PFSK-1 (cell line): ENCODE data around the gene LRCH1.

Source experiments
- FOXP2 ChIP-seq: optimal IDR thresholded peaks from 2 replicates; pipeline ENCODE3; 2011; ENCODE audit warnings: borderline replicate concordance, control low read depth, inconsistent platforms; ENCODE audit not compliant: insufficient read depth; ENCODE audit errors: extremely low read length, extremely low read depth
- POLR2AphosphoS5 ChIP-seq: IDR thresholded peaks from 2 replicates; pipeline ENCODE4 v1.6.1; 2012; ENCODE audit warnings: low read depth, mild to moderate bottlenecking, control low read depth, low read length, moderate library complexity
- SIN3A ChIP-seq: IDR thresholded peaks from 2 replicates; pipeline ENCODE4 v1.6.1; 2012; ENCODE audit warnings: mild to moderate bottlenecking, low read length, moderate library complexity, borderline replicate concordance; ENCODE audit not compliant: insufficient read depth
- TAF1 ChIP-seq: IDR thresholded peaks from 2 replicates; pipeline ENCODE4 v1.6.1; 2012; ENCODE audit warnings: low read length, control low read depth, borderline replicate concordance; ENCODE audit not compliant: insufficient read depth
- TF ChIP-seq, protein P1 (sequence below), 2 experiments: IDR thresholded peaks; 2 replicates each; pipeline versions ENCODE4 v1.6.1 to v1.8.0; 2011 to 2012; ENCODE audit warnings: low read depth in 2 of 2, low read length in 2 of 2, control low read depth in 1 of 2, inconsistent platforms in 1 of 2, mild to moderate bottlenecking in 1 of 2, moderate library complexity in 1 of 2; ENCODE audit not compliant: insufficient read depth in 1 of 2

Gene LRCH1

DNA sequence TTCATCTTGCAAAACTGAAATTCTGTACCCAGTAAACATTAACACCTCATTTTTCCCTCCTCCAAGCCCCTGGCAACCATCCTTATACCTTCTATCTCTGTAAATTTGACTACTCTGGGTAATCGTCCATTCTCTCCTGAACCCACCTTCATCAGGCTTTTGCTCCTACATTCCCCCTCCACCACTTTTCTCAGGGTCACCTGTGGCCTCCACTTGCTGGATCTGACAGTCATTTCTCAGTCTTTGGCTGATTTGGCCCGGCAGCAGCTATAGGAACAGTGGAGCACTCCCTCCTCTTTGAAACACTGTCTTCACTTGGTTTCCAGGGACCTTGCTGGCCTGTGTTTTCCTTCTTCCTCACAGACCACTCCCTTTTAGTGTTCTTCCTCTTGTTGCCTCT, 83.5 kb downstream of the LRCH1 start:
- TF ChIP-seq FOXP2 (no peak), POLR2AphosphoS5 (no peak), SIN3A (no peak)

DNA sequence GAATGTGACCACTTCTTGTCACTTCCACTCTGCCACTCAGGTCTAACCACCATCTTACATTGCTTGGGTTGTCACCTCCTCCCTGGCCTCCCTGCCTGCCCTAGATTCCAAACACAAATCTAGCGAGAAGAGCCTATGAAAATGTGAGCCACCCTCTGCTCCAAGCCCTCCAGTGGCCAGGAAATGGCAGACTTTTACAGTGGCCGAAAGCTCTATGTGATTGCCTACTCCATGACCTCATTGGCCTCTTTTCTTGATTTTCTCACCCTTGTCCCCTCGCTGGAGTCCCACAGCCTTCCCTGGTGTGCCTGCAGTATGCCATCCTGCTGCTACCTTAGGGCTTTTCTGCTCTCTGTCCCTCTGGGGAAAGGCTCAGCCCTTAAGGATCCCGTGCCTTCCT, 84.2 kb downstream of the LRCH1 start:
- TF ChIP-seq POLR2AphosphoS5 (no peak), FOXP2 (no peak), TAF1 (no peak), SIN3A (no peak)
- TF ChIP-seq, protein P1, sequence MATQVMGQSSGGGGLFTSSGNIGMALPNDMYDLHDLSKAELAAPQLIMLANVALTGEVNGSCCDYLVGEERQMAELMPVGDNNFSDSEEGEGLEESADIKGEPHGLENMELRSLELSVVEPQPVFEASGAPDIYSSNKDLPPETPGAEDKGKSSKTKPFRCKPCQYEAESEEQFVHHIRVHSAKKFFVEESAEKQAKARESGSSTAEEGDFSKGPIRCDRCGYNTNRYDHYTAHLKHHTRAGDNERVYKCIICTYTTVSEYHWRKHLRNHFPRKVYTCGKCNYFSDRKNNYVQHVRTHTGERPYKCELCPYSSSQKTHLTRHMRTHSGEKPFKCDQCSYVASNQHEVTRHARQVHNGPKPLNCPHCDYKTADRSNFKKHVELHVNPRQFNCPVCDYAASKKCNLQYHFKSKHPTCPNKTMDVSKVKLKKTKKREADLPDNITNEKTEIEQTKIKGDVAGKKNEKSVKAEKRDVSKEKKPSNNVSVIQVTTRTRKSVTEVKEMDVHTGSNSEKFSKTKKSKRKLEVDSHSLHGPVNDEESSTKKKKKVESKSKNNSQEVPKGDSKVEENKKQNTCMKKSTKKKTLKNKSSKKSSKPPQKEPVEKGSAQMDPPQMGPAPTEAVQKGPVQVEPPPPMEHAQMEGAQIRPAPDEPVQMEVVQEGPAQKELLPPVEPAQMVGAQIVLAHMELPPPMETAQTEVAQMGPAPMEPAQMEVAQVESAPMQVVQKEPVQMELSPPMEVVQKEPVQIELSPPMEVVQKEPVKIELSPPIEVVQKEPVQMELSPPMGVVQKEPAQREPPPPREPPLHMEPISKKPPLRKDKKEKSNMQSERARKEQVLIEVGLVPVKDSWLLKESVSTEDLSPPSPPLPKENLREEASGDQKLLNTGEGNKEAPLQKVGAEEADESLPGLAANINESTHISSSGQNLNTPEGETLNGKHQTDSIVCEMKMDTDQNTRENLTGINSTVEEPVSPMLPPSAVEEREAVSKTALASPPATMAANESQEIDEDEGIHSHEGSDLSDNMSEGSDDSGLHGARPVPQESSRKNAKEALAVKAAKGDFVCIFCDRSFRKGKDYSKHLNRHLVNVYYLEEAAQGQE (IDR thresholded peaks at IDR 0.05; ENCODE audit: insufficient read depth in 1 of 2, low read depth in 2 of 2, low read length in 2 of 2), result no peak

DNA sequence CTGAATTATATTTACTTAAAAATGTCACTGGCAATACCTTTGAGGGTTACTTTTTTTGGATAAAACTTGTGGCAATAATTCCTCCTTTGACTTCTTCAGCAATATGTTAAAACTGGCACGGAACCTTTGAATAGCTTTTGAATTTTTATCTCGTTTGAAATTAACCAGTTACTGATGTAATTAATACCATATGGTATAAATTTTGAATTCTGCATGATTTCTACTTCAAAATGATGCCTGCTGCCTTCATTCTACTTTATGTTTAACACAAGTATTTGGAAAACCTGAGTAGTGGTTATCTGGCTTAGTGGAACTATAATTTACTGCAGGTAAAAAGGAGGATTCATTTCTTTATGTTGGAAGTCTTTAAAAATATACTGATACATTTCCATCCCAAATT, 85.3 kb downstream of the LRCH1 start:
- no peak for TF ChIP-seq FOXP2
- TF ChIP-seq TAF1, result no peak
- TF ChIP-seq SIN3A, result no peak
- TF ChIP-seq, protein P1 (IDR thresholded peaks at IDR 0.05; ENCODE audit: insufficient read depth in 1 of 2, low read depth in 2 of 2, low read length in 2 of 2), result no peak
- no peak for TF ChIP-seq POLR2AphosphoS5

DNA sequence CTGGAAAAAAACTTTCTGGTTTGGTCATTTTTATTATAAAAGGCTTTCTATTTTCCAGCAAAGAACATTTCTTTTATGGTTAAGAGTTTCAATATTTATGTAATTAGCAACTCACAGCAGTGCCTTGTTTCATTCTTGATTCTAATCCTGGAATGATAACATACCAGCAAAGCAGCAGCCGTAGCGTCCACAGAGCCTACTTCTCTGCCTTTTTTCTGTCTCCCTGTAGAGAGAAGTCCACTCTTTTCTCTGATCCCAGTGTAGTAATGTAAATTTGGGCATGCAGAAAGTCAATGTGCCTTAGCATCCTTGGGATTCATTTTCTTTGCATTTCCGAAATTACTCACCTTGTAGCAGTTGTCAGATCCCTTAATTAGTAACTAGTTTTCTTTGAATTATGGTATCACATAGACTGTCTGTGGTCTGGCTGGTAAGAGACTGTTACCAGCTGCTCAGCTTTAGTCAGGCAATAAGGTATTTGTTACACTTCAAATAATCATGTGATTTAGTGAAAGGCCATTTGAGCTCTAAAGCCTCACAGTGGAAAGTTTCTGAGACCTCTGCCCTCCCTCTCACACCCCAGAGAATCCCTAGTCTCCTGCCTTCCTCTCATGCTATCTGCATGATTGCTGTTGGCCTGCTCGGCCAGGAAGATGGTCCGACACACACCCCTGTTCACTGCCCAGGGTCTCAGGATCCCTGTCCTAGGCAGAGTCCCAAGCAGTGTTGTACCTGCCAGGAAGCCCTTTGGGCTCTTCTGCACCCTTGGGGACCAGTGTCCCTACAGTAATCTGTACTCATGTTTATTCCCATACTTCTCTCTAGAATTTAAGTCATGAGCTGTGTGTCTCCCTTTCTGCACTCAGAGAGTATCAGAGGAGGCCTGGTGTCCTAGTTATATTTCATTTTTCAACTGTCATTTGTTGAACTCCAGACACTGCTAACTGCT, 86.3 kb downstream of the LRCH1 start:
- TF ChIP-seq SIN3A (no peak), FOXP2 (no peak), POLR2AphosphoS5 (no peak), TAF1 (no peak)
- TF ChIP-seq, protein P1 (IDR thresholded peaks at IDR 0.05; ENCODE audit: insufficient read depth in 1 of 2, low read depth in 2 of 2, low read length in 2 of 2), result no peak

DNA sequence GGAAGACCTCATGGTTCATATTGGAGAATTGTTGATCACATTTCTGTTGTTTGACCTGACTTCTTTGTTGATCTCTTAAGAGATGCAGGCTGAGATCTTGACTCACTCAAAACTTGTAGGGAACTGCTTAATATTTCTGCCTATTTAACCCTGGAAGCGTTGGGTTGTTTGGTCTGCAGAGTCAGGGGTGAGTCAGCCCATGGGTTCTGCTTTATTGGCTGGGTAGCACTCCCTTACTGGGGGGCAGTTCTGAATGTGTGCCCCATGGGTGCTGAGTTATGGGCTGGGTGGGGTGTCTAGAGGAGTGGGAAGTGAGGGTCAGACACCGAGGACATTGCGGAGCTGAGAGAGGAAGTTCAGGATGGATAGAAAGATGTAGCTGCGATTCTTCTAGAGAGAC, 87.9 kb downstream of the LRCH1 start:
- TF ChIP-seq FOXP2 (no peak), POLR2AphosphoS5 (no peak), SIN3A (no peak), TAF1 (no peak)
- TF ChIP-seq, protein P1 (IDR thresholded peaks at IDR 0.05; ENCODE audit: insufficient read depth in 1 of 2, low read depth in 2 of 2, low read length in 2 of 2), result no peak
